MM.1S (cell line): ENCODE results near the gene FOXI3.

Experiments used
- EZH2 ChIP-seq: fragments of 300-600 bp; sonication (generic); optimal IDR thresholded peaks from 2 replicates; pipeline ENCODE3; 2017; ENCODE audit warnings: low read depth, mild to moderate bottlenecking, antibody characterized with exemption, low read length, mixed read lengths
- EZH2phosphoT487 ChIP-seq: fragments of 300-600 bp; sonication (generic); IDR thresholded peaks from 2 replicates; pipeline ENCODE4 v1.6.1; 2018; ENCODE audit warnings: antibody characterized with exemption, low read length
- TF ChIP-seq, protein P1 (sequence below): fragments of 300-600 bp; sonication (generic); IDR thresholded peaks from 2 replicates; pipeline ENCODE4 v1.5.1; 2016; ENCODE audit warnings: antibody characterized with exemption, low read length, mixed read lengths

DNA sequence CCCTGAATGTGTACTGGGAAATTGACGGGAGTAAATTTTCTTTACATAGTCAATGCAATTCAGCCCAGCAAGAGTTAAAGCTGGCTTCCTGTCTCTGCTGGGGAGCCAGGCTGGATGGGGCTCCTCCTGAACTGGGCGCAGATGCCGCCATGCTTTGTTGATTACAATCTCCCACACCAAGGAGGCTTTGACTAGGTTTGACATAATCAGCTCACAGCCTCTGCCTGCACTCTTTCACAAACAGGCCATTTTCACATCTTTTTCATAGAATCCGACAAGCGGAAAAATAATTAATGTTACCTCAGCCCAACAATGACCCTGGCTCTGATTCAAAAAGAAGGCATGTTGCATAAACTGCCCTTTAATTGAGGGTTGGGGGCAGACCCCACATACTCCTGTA, 54.3 kb downstream of the FOXI3 start:
- TF ChIP-seq, protein P1, sequence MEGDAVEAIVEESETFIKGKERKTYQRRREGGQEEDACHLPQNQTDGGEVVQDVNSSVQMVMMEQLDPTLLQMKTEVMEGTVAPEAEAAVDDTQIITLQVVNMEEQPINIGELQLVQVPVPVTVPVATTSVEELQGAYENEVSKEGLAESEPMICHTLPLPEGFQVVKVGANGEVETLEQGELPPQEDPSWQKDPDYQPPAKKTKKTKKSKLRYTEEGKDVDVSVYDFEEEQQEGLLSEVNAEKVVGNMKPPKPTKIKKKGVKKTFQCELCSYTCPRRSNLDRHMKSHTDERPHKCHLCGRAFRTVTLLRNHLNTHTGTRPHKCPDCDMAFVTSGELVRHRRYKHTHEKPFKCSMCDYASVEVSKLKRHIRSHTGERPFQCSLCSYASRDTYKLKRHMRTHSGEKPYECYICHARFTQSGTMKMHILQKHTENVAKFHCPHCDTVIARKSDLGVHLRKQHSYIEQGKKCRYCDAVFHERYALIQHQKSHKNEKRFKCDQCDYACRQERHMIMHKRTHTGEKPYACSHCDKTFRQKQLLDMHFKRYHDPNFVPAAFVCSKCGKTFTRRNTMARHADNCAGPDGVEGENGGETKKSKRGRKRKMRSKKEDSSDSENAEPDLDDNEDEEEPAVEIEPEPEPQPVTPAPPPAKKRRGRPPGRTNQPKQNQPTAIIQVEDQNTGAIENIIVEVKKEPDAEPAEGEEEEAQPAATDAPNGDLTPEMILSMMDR, result no peak
- TF ChIP-seq EZH2 (no peak), EZH2phosphoT487 (no peak)
